Measurements from ENCODE around the gene EVI5.
"Not testable (repeated sequence)": the region's sequence is repeated elsewhere in the genome, so short reads cannot be mapped to it uniquely, and the experiment has no call there.

The EVI5 gene

GRCh38 chr1:92679980-92680379 is 104.9 kb downstream of the EVI5 start:
- DNase-seq = no peak

DNA sequence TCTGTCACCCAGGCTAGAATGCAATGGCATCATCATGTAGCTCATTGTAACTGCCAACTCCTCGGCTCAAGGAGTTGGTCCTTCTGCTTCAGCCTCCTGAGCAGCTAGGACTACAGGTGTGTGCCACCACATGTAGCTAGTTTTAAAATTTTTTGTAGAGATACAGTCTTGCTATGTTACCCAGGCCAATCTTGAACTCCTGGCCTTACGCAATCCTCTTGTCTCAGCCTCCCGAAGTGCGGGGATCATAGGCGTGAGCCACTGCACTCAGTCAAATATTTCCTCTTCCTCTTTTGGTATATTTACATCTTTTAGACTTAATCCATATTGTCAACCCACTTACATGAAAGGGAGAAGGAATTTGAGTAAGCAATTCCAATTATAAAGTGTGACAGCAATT is 121.1 kb downstream of the EVI5 start:
- no peak for DNase-seq

DNA sequence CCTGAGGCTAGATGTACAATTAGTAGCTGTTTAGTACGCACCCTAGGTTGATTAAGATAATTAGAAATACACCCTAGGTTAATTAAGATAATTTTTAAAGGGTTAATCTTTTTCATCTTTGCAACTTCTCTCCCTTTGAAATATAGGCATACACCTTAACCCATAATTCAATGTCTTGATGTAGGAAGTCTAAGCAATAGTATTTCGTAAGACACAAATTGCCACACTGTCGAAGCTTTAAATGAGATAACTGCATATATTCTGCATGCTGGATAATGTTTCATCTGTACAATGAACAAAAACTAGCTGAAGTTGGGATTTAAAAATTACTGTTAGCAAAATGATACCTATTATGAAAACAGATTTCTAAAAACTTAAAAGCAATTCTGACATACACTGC is 122.9 kb downstream of the EVI5 start:
- no peak for DNase-seq

DNA sequence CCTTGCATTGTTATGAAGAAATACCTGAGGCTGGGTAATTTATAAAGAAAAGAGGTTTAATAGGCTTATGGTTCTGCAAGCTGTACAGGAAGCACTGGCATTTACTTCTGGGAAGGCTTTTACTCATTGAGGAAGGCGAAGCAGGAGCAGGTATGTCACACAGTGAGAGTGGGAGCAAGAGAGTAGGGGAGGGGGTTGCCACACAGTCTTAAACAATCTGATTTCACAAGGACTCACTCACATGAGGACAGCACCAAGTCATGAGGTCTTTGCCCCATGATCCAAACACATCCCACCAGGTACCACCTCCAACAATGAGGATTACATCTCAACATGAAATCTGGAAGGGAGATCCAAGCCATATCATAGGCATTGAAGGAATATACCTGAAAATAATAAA is 127.2 kb downstream of the EVI5 start:
- DNase-seq = no peak

DNA sequence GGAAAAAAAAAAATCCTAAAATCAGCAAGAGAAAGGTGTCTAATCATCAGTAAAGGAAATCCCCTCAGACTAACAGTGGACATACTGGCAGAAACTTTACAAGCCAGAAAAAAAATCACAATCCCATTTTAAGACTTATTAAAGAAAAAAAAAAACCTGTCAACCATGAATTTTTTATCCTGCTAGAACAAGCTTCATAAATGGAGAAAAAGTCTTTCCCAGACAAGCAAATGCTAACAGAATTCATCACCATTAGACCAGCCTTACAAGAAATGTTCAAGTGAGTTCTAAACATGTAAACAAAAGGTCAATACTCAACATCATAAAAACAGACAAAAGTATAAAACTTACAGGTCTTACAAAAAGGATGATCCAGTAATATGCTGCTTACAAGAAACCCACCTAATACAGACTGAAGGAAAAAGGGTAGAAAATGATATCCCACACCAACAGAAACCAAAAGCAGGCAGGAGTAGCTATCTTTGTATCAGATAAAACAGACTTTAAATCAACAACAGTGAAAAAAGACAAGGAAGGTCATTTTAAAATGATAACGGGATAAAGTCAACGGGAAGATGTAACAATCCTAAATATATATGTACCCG is 129.6 kb downstream of the EVI5 start:
- no peak for DNase-seq

DNA sequence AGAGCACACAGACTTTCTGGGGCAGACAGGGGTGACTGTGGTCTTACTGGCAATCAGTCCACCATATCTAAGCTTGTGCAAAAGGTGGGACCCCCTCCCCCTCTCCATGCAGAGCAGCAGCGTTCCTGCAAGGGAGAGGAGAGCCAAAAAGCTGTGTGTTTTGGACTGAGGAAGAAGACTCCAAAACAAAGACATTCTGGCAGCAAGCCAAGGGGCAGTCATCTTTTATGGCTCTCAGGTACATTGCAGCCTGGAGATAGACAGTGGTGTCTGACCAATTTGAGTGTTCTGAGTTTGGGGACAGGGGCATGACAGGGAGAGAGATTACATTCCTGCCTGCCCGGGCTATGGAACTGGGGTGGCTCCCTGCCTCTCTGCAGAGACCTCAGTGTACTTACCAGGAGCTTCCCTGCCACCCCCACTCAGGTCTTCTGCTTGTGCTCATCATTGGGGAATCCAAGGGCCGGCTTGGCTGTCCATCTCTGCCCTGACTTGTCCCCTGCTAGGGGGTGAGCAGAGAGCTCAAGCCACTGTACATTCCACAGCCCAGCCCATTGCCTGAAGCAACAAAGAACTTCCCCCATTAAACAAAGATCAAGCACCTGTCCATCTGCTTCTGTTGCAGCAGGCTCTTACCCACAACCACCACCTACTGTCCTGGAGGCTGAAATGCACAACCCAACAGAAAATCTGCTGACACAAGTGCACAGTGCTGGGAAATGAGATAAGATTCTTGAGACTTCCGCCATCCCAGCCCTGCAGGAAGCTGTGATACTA is 131.1 kb downstream of the EVI5 start:
- no peak for DNase-seq

GRCh38 chr1:92640686-92641085 is 144.2 kb downstream of the EVI5 start:
- not testable (repeated sequence) for DNase-seq

DNA sequence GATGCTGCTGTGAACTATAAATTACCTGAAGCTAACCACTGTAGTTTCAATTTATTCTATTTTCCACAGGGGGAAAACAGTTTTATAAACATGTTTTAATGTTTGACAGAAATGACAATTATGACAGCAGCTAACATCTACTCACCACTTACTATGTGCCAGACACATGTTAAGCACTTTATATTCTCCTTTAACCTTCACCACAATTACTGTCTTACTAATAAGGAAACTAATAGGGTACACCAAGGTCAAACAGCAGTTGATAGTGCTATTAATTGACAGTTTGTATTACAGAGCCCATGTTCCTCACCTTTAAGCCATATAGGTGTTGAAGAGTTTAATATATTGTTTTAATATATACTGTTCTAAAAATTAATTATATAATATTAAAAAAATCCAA is 146.4 kb downstream of the EVI5 start:
- no peak for DNase-seq

- DNase-seq = not testable (repeated sequence)
Observed at GRCh38 chr1:92635203-92635602, 149.7 kb downstream of the EVI5 start.

GRCh38 chr1:92623187-92623778 is 161.6 kb downstream of the EVI5 start:
- no peak for DNase-seq

DNA sequence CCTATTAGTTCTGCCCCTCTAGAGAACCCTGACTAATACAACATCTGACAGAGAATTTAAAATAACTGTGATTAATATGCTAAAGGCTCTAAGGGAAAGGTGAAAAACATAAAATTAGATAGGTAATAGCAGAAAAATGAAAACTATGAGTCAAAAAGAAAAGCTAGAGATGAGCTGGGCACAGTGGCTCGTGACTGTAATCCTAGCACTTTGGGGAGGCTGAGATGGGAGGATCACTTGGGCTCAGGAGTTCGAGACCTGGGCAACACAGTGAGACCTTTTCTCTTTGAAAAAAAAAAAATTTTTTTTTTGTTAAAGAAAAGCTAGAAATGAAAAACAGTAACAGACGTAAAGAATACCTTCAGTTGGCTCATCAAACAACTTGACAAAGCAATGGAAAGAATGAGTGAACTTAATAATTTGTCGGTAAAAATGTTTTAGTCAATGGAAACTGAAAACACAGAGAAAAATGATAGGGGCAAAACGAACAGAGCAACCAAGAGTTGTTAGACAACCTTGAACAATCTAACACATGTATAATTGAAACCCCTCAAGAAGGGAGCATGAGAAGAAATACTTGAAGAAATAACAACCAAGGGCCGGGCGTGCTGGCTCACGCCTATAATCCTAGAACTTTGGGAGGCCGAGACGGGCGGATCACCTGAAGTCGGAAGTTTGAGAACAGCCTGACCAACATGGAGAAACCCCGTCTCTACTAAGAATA is 165.3 kb downstream of the EVI5 start:
- no peak for DNase-seq

DNA sequence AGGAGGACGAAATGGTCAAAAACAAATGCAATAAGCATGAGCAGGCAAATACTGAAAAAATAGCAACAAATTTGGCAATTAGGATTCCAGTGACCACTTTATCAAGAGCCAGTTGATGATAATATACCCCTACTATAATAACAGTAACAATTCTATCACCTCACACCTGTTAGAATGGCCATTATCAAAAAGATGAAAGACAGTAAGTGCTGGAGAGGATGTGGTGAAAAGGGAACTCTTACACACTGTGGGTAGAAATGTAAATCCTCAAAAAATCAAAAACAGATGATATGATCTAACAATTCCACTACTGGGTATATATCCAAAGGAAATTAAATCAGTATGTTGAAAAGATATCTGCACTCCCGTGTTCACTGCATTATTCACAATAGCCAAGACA is 183.9 kb downstream of the EVI5 start:
- no peak for DNase-seq

DNA sequence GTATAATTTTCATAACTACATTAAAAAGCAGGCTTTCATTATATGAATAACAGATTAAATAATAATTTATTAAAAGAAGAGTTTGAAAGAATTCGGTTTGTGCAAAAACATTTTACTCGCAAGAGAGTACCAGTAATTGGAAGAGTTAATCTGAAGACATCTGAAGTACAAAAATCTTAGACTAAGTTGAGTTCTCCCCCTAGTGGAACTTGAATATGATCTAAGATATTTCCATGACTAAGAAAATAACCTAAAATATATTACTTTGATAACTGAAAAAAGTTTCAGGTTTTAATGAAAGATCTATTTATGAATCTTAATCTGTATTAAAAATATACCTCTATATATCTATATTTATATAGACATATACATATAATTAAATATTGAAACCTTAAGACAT is 185.7 kb downstream of the EVI5 start:
- no peak for DNase-seq

DNA sequence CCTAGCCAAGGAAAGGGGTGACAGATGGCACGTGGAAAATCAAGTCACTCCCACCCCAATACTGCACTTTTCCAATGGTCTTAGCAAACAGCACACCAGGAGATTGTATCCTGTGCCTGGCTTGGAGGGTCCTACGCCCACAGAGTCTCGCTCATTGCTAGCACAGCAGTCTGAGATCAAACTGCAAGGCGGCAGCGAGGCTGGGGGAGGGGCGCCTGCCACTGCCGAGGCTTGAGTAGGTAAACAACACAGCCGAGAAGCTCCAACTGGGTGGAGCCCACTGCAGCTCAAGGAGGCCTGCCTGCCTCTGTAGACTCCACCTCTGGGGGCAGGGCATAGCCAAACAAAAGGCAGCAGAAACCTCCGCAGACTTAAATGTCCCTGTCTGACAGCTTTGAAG is 195.5 kb downstream of the EVI5 start:
- not testable (repeated sequence) for DNase-seq

DNA sequence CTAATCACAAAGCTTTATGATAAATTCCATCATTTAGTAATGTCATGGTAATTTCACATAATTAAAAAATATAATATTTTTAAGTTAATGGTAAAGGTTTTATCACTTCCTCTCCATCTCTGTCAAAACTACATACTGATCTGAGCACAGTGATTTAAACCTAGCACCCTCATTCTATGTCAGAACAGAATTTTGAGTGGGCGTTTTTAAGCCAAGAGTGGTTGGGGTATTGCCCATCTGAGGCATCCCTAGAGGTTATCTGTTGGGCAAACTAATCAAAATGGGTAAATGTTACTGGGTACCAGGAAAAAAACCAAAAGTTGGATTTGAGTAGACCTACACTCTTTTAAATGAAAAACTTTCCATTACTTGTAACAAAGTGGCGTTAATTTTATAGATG is 197.5 kb downstream of the EVI5 start:
- DNase-seq = no peak

GRCh38 chr1:92585831-92586230 is 199.1 kb downstream of the EVI5 start:
- no peak for DNase-seq

GRCh38 chr1:92584810-92585209 is 200.1 kb downstream of the EVI5 start:
- not testable (repeated sequence) for DNase-seq

DNA sequence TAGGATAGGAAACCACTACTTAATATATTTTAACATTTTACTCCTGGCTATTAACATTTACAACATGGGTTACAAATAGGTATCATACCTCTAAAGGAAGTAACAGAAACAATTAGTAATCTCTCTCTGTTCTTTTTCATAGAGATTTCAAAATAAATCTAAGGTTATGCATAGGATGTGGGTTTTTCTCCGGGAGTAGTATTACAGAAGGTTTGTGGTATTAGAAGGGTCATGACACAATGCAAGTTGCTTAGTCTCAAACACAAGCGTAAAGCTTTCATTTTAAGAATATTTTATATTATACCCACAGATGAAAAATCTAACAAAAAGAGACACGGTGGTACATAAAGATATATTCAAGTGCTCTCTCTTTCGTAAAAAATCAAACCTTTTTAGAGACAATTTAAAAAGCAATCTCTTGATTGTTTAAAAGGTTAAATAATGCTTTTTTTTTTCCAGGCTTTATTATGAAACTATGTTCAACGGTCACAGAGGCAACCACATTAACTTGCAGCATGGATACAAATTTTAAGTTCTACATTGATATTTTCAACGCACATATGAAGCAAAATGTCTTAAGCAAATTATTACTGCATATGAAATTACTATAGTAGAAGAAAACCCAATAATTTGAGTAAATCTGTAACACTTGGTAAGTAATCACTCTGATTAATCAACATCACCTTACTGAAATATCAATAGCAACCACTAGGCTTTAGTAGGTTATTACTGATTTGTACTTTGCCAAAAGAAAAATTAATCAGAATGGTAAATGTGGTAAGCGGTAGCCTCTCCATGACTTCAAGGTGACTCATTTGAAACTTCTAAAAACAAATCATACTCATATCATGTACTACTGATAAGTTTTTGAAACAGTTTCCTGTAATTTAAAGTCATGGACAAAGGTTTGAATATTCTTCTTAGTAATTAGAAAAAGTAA is 200.8 kb downstream of the EVI5 start:
- DNase-seq = no peak

- no peak for DNase-seq
Observed at GRCh38 chr1:92577261-92577895, 207.5 kb downstream of the EVI5 start.

DNA sequence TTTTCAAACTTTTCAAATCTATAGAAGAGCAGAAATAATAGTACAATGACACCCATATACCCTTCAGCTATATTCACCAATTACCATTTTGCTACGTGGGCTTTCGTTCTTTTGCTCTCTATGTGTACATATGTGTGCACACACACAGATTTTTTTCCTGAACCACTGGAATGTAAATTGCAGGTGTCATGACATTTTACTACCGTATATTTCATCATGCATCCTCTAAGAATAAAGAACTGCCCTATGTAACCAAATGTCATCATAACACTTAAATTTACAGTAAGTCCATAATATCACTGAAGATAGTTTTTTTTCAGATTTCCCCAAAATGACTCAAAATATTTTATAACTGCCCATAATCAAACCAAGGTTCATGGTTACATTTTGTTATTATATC is 209.8 kb downstream of the EVI5 start:
- no peak for DNase-seq

- DNase-seq = no peak
Observed at GRCh38 chr1:92572520-92572919, 212.4 kb downstream of the EVI5 start.

DNA sequence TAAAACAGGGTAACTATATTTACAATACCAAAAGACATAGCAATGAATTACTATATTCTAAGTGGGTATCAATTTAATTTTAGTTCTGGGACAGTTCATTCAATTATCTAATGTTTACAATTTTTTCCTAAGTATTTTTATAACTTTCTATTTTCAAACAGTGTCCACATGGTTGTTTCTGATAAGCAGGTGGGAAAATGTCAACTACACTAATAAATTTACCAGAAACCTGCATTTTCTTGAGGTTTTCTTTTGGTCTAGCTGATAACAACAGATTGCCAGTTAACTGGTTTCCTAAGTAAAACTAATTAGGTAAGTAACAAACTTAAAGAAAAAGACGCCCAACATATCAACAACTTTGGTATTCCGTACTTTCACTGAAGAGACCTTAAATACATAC is 213.3 kb downstream of the EVI5 start:
- no peak for DNase-seq

Measured in NCI-H2081 treated with DMSO at 0.1 percent for 48 hours (cell line).